Stimulated activated CD8-positive, alpha-beta memory T cell treated with anti-CD3 and anti-CD28 coated beads, Interleukin-7, amount 100 ng/mL, for 1 hour (primary cell): ENCODE measurements around the gene CHTOP.
"Not testable (repeated sequence)": the region's sequence is repeated elsewhere in the genome, so short reads cannot be mapped to it uniquely, and the experiment has no call there.

ENCODE experiments used
- DNase-seq, 2 donors: peaks; one replicate each; pipeline ENCODE4 v3.0.0-alpha.2; 2020; ENCODE audit warnings: low read depth in 2 of 2

The CHTOP gene

GRCh38 chr1:153631047-153632022 is 2.5 kb upstream of the CHTOP start:
- no peak for DNase-seq

GRCh38 chr1:153633161-153633753 is 609 bp upstream of the CHTOP start:
- no peak for DNase-seq

GRCh38 chr1:153635872-153636271 is 2.0 kb downstream of the CHTOP start:
- DNase-seq, result no peak

- no peak for DNase-seq
These were observed 2.4 kb downstream of the CHTOP start for GRCh38 chr1:153636312-153636711.

- no peak for DNase-seq
These were observed 4.4 kb downstream of the CHTOP start for GRCh38 chr1:153638261-153638660.

GRCh38 chr1:153639280-153639679 is 5.4 kb downstream of the CHTOP start:
- no peak for DNase-seq

GRCh38 chr1:153640213-153640612 is 6.3 kb downstream of the CHTOP start:
- DNase-seq, result not testable (repeated sequence)

- no peak for DNase-seq
These were observed 7.0 kb downstream of the CHTOP start for GRCh38 chr1:153640861-153641260.

GRCh38 chr1:153642161-153642560 is 8.3 kb downstream of the CHTOP start:
- DNase-seq, result no peak

- no peak for DNase-seq
These were observed 9.2 kb downstream of the CHTOP start for GRCh38 chr1:153643100-153643499.

- DNase-seq, result no peak
These were observed 9.9 kb downstream of the CHTOP start for GRCh38 chr1:153643816-153644215.

- no peak for DNase-seq
These were observed 12.9 kb downstream of the CHTOP start for GRCh38 chr1:153646672-153647345.

- no peak for DNase-seq
These were observed 13.5 kb downstream of the CHTOP start for GRCh38 chr1:153647346-153647714.

GRCh38 chr1:153648000-153648643 is 14.3 kb downstream of the CHTOP start:
- DNase-seq, result no peak

GRCh38 chr1:153649137-153649862 is 15.4 kb downstream of the CHTOP start:
- no peak for DNase-seq

GRCh38 chr1:153649863-153650235 is 16.0 kb downstream of the CHTOP start:
- no peak for DNase-seq

GRCh38 chr1:153651771-153652170 is 17.9 kb downstream of the CHTOP start:
- DNase-seq, result no peak

- no peak for DNase-seq
These were observed 19.1 kb downstream of the CHTOP start for GRCh38 chr1:153652805-153653500.

GRCh38 chr1:153655333-153655732 is 21.5 kb downstream of the CHTOP start:
- DNase-seq, result no peak

GRCh38 chr1:153658400-153659174 is 24.7 kb downstream of the CHTOP start, which contains the start of gene SNAPIN:
SNAPIN (plus strand) TSS chr1:153658703; CDS start chr1:153658744, 41 bp downstream.
- DNase-seq, result peak; percentile 71 to 82
